GM08714 (cell line): Measurements from ENCODE around the gene TPH2.

Experiments used
- H3K4me3 ChIP-seq: fragments of 200-500 bp; sonication (Bioruptor generic); 2 replicates; pipeline ENCODE4 v1.5.1; 2014; ENCODE audit warnings: mild to moderate bottlenecking, low read length, inconsistent platforms
- ZNF274 ChIP-seq: IDR thresholded peaks from 2 replicates; pipeline ENCODE4 v1.6.1; 2012; ENCODE audit warnings: mild to moderate bottlenecking, low read depth, low read length

Gene TPH2

GRCh38 chr12:71981149-71981548, 42.5 kb downstream of the TPH2 start:
- no peak for TF ChIP-seq ZNF274
- no peak overlapping the region for H3K4me3 ChIP-seq

- no peak for TF ChIP-seq ZNF274
- H3K4me3 ChIP-seq: no peak overlapping the region
Observed at GRCh38 chr12:71994715-71995114, 56.1 kb downstream of the TPH2 start.

- no peak overlapping the region for H3K4me3 ChIP-seq
- TF ChIP-seq ZNF274: no peak
Observed at GRCh38 chr12:71999795-72000194, 61.1 kb downstream of the TPH2 start.

- TF ChIP-seq ZNF274: no peak
- H3K4me3 ChIP-seq: no peak overlapping the region
Observed at GRCh38 chr12:72000969-72001648, 62.5 kb downstream of the TPH2 start.

- no peak for TF ChIP-seq ZNF274
- H3K4me3 ChIP-seq: no peak overlapping the region
Observed at GRCh38 chr12:72006766-72007165, 68.1 kb downstream of the TPH2 start.

- no peak overlapping the region for H3K4me3 ChIP-seq
- no peak for TF ChIP-seq ZNF274
Observed at GRCh38 chr12:72010356-72010755, 71.7 kb downstream of the TPH2 start.

GRCh38 chr12:72011374-72011773, 72.7 kb downstream of the TPH2 start:
- H3K4me3 ChIP-seq: no peak overlapping the region
- TF ChIP-seq ZNF274: no peak

- TF ChIP-seq ZNF274: no peak
- H3K4me3 ChIP-seq: no peak overlapping the region
Observed at GRCh38 chr12:72012874-72013273, 74.2 kb downstream of the TPH2 start.

GRCh38 chr12:72015895-72016294, 77.2 kb downstream of the TPH2 start:
- H3K4me3 ChIP-seq: no peak overlapping the region
- TF ChIP-seq ZNF274: no peak

GRCh38 chr12:72017054-72017651, 78.5 kb downstream of the TPH2 start:
- H3K4me3 ChIP-seq: no peak overlapping the region
- TF ChIP-seq ZNF274: no peak

- no peak for TF ChIP-seq ZNF274
- H3K4me3 ChIP-seq: no peak overlapping the region
Observed at GRCh38 chr12:72018036-72018435, 79.4 kb downstream of the TPH2 start.

GRCh38 chr12:72024613-72025012, 86.0 kb downstream of the TPH2 start:
- H3K4me3 ChIP-seq: no peak overlapping the region
- no peak for TF ChIP-seq ZNF274

- TF ChIP-seq ZNF274: no peak
- H3K4me3 ChIP-seq: no peak overlapping the region
Observed at GRCh38 chr12:72025524-72025923, 86.9 kb downstream of the TPH2 start.

- no peak for TF ChIP-seq ZNF274
- no peak overlapping the region for H3K4me3 ChIP-seq
Observed at GRCh38 chr12:72028966-72029365, 90.3 kb downstream of the TPH2 start.

- no peak for TF ChIP-seq ZNF274
- no peak overlapping the region for H3K4me3 ChIP-seq
Observed at GRCh38 chr12:72030277-72030676, 91.6 kb downstream of the TPH2 start.

GRCh38 chr12:72031066-72031465, 92.4 kb downstream of the TPH2 start:
- no peak for TF ChIP-seq ZNF274
- H3K4me3 ChIP-seq: no peak overlapping the region
